ENCODE data around the gene ITGAE.

- TF ChIP-seq CTCF (conservative IDR thresholded peaks at IDR 0.05; ENCODE audit: low read depth, low read length): no peak
- no peak for TF ChIP-seq EZH2 (IDR thresholded peaks at IDR 0.05; ENCODE audit: borderline replicate concordance, low read depth, low read length, poor library complexity, severe bottlenecking)
Observed at GRCh38 chr17:3754066-3754457, 46.9 kb downstream of the ITGAE start.

All from A673 (cell line).